Measurements from ENCODE around the gene DHODH.
"Not testable (repeated sequence)": the region's sequence is repeated elsewhere in the genome, so short reads cannot be mapped to it uniquely, and the experiment has no call there.

DHODH gene

DNA sequence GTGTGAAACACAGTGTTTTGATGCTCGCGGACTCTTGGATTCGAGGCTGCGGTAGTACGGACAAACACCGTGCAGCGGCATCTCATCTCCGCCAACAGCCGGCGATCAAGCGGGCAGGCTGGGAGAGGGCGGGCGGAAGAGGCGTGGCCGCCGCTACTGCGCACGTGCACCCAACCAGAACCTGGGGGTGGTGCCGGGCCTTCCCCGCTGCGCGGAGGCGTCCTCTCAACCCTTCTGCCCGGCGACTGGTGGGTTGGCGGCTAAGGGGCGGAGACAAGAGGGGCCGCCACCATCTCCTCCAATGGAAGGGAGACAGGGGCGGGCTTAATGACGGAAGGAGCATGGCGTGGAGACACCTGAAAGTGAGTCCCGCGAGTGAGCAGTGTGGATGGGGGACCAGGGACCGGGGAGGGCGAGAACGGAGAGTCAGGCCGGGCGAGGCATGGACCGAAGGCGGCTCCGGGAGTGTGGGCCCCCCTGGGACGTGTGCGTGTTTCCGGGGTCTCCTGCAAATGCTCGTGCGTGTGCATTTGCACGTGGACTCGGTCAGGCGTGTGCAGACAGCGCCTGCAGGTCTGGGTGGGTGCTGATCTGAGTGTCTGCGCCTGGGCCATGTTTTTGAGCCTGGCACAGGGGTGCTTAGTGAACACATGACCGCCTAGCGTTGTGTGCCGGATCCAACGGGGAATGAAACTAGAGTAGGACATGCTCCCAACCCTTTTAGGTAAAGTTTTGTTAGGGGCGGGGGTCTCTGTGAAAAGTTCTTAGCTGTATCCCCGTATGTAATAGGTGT lies at the start of gene DHODH:
TSS of gene DHODH (plus strand) at position 321 of the 793 bp plus-strand sequence. CDS start at position 342, 21 bp downstream.
- in situ Hi-C loops (cut with MboI; ENCODE audit: low sequenced_read_pairs) = no loop called here

- in situ Hi-C loops (cut with MboI; ENCODE audit: low sequenced_read_pairs) = no loop called here
Measured at GRCh38 chr16:71961066-71962039, 47.2 kb upstream of the DHODH start.

- in situ Hi-C loops (cut with MboI; ENCODE audit: low sequenced_read_pairs) = no loop called here
Measured at GRCh38 chr16:71963125-71963875, 45.2 kb upstream of the DHODH start.

GRCh38 chr16:71965223-71965622 lies 43.3 kb upstream of the DHODH start:
- in situ Hi-C loops (cut with MboI; ENCODE audit: low sequenced_read_pairs) = no loop called here

DNA sequence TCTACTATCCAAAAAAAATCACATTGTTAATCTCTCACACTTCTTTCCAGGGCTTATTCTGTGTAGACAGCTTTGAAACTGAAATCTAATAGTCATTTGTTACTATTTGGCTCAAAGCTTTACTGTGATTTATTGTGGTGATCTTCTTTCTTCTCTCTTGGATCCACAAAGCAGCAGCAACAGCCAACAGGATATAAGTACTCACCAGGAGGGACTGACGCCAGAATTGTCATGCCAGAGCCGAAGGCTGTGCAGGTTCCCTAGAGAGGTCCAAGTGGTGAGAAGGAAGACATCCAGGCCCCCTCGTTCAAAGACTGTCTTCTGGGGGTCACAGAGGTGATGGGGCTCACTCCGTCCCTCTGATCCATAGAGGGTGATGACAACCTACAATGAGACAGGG lies 41.6 kb upstream of the DHODH start:
- in situ Hi-C loops (cut with MboI; ENCODE audit: low sequenced_read_pairs) = no loop called here

GRCh38 chr16:71969353-71969752 lies 39.2 kb upstream of the DHODH start:
- in situ Hi-C loops (cut with MboI; ENCODE audit: low sequenced_read_pairs) = no loop called here

- in situ Hi-C loops (cut with MboI; ENCODE audit: low sequenced_read_pairs) = no loop called here
Measured at GRCh38 chr16:71971571-71971970, 37.0 kb upstream of the DHODH start.

- in situ Hi-C loops (cut with MboI; ENCODE audit: low sequenced_read_pairs) = no loop called here
Measured at GRCh38 chr16:71972356-71972755, 36.2 kb upstream of the DHODH start.

GRCh38 chr16:71973001-71973400 lies 35.5 kb upstream of the DHODH start:
- in situ Hi-C loops (cut with MboI; ENCODE audit: low sequenced_read_pairs) = no loop called here

DNA sequence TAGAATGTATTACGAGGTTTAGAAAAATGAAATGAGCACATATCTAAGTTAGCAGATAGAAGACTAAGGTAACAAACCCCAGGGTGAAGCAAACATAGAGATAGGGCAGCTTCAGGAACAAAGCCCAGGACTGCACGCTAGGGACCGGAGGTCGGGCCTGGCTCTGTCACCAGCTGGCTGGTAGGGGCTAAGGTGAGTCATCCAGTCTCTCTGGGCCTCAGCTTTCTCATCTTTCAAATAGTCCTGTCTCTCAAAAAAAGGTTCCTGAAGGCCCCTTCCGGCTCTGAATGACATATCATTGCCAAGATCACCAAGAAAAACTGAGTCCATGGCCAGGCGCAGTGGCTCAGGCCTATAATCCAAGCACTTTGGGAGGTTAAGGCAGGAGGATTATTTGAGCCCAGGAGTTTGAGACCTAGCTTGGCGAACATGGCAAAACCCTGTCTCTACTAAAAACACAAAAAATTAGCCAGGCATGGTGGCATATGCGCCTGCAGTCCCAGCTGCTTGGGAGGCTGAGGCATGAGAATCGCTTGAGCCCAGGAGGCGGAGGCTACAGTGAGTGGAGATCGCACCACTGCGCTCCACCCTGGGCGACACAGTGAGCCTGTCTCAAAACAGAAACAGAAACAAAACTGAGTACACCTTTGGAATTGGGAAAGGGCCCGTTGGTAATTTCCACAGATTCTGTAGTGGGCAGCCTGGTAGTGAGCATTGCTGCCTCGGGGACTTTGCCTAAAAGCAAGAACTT lies 34.3 kb upstream of the DHODH start:
- in situ Hi-C loops (cut with MboI; ENCODE audit: low sequenced_read_pairs) = no loop called here

GRCh38 chr16:71985262-71985974 lies 23.1 kb upstream of the DHODH start:
- in situ Hi-C loops (cut with MboI; ENCODE audit: low sequenced_read_pairs) = no loop called here

GRCh38 chr16:71986131-71986530 lies 22.4 kb upstream of the DHODH start:
- in situ Hi-C loops (cut with MboI; ENCODE audit: low sequenced_read_pairs) = no loop called here

GRCh38 chr16:71995038-71995437 lies 13.5 kb upstream of the DHODH start:
- in situ Hi-C loops (cut with MboI; ENCODE audit: low sequenced_read_pairs) = no loop called here

DNA sequence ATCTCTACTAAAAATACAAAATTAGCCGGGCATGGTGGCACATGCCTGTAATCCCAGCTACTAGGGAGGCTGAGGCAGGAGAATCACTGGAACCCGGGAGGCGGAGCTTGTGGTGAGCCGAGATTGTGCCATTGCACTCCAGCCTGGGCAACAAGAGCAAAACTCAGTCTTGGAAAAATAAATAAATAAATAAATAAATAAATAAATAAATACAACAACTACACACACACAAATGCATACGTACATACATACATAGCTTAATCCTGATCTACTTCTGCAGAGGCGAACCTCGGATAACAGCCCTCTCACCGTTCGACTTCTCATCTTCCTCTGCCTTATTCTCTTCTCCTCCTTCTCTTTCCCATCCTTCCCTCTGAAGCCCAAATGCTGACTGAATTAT lies 11.0 kb upstream of the DHODH start:
- in situ Hi-C loops (cut with MboI; ENCODE audit: low sequenced_read_pairs) = not testable (repeated sequence)

DNA sequence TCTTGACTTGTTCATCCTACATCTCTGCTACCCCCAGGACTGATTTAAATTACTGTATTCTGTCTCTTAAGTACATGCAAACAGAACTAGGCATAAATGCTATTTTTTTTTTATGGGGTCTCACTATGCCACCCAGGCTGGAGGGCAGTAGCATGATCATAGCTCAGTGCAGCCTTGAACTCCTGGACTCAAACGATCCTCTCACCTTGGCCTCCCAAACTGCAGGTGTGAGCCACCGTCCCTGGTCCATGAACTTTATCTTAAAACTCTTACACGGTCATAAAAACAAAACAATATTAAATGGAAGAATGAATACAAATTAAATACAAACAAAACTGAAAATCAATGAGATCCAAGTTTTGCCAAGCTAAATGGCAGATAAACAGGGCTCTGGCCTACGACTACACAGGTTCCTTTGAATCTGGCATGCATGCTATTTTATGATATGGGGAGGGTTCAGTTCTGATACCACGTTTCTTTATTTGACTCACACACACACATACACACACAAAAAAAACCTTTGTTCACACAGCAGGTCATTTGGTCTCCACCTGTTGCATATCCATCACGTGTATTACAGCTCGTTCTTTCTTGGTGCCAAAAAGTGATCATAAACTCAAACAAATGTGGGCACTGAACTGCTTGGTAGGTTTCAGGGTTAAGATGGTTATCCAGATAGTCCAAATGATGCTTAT lies 7.2 kb upstream of the DHODH start:
- in situ Hi-C loops (cut with MboI; ENCODE audit: low sequenced_read_pairs) = no loop called here

- in situ Hi-C loops (cut with MboI; ENCODE audit: low sequenced_read_pairs) = no loop called here
Measured at GRCh38 chr16:72002619-72003018, 5.9 kb upstream of the DHODH start.

DNA sequence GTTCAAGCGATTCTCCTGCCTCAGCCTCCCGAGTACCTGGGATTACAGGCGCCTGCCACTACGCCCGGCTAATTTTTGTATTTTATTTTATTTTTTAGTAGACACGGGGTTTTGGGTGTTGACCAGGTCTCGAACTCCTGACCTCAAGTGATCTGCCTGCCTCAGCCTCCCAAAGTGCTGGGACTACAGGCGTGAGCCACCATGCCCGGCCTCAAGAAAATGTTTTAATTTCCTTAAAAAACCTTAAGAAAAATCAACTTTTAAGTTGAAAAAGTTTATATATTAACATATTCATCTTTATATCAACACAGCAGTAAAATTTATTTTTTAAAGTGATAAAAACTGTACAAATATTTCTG lies 500 bp upstream of the DHODH start:
- in situ Hi-C loops (cut with MboI; ENCODE audit: low sequenced_read_pairs) = not testable (repeated sequence)

GRCh38 chr16:72009779-72010178 lies 1.2 kb downstream of the DHODH start:
- in situ Hi-C loops (cut with MboI; ENCODE audit: low sequenced_read_pairs) = no loop called here

- in situ Hi-C loops (cut with MboI; ENCODE audit: low sequenced_read_pairs) = no loop called here
Measured at GRCh38 chr16:72012607-72013006, 4.1 kb downstream of the DHODH start.

All from hTERT RPE-1 (cell line).